CD4-positive, alpha-beta T cell treated with Interleukin-4 for 1 hour (primary cell): ENCODE measurements around the gene SKIL.

Experiments
- DNase-seq, 2 donors: peaks; one replicate each; pipeline ENCODE4 v3.0.0-alpha.2; 2020 to 2022

SKIL gene

DNA sequence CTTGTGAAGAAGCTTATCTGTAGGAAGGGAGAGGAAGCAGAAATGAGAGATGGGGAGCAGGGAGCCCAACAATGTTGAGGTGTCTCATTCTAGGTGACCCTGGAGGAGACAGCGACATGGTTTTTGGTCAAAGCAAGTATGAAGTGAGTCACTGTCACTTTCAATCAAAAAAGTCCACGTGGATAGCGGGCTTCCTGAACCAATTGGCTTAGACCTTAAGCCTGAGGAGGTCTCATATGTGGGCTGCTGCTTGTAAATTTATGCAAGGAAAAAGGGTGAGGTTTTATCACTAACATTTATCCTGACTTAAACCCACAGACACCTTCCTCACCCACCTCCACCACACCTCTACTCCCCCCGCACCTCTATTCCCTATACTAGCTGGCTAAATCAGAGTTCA lies 83.9 kb downstream of the SKIL start:
- no peak for DNase-seq

DNA sequence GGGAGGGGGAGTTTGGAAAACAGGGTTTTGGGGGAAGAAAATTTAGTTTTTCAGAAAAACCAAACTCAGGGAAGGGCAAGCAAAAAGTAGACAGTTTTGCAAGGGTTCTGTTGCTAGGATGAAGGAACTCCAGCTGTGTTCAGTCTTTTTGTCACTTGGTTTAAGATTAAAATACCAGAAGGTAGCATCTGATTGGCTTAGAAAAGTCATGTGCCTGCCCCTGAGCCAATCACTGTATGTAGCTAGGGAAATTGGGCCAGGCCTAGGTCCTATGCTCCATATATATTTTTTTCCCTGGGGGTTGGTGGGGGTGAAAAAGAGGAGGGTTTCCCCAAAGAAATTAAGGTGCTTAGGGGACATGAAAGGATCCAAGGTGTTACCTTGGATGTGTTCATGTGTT lies 85.4 kb downstream of the SKIL start:
- DNase-seq, result no peak

DNA sequence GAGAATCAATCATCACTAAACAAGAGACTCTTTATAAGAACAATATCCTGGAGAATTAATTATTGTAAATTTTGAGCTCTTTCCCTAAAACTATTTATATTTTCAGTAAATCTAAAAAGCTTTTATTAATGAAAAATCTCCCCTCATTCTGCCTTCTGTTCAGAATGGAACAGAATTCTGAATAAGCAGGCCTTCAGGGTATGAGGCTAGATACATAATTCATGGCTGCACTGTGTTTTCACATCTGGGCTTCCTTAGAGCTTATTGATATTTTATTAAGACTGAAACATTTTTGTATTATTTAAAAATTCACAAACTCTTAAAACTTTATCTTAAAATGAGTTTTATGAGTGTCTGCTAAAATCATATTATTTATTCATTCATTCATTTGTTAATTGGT lies 85.9 kb downstream of the SKIL start:
- DNase-seq, result no peak
